B cell (primary cell): Measurements from ENCODE around the gene EIF3M.

Source experiments
- CTCF ChIP-seq: fragments of 200-600 bp; IDR thresholded peaks from one replicate; pipeline ENCODE4 v1.8.0; 2022; ENCODE audit warnings: antibody characterized with exemption, mild to moderate bottlenecking
- EZH2 ChIP-seq: IDR thresholded peaks from 2 replicates; pipeline ENCODE4 v1.6.1; 2012; ENCODE audit warnings: borderline replicate concordance, low read depth, mild to moderate bottlenecking, moderate library complexity, low read length; ENCODE audit not compliant: insufficient read depth, poor library complexity, severe bottlenecking

DNA sequence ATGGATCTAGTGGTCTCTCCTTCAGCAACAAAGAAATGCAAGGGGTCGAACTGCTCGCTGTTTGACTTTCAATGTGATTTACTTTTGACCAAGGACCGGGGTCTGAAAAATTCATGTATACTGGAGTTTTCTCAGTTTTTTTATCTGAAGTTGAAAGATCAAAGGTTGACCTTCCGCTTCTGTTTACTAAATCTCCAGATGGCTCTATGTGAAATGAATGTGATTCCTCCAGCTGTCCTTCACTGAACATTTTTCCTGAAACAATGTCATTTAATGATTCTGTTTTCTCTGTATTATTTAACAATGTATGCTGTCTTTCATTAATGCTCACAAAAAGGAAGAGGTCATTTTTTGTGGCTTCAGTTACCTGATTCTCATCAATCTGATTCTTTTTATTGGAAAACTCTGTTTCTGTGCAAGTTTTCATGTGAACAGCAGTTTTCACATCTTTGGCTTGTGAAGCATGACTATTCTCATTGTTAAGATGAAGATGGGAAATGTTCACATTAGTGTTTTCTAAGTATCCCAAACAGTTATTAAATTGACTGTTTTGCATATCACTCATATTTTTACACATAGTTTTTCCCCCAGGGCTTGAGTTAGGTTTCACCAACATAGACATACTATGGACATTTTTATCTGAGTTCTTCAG is 30.0 kb downstream of the EIF3M start:
- TF ChIP-seq CTCF: no peak
- TF ChIP-seq EZH2: no peak
